Choroid plexus epithelial cell (primary cell): Measurements from ENCODE around the gene NCKAP5.

Source experiments
- DNase-seq: peaks from one replicate; pipeline ENCODE4 v3.0.0-alpha.2; 2010; ENCODE audit warnings: low read depth
- H3K4me3 ChIP-seq: 2 replicates; pipeline ENCODE4 v1.5.1; 2011; ENCODE audit warnings: low read depth, mild to moderate bottlenecking, control low read depth, low read length, moderate library complexity
- CTCF ChIP-seq: conservative IDR thresholded peaks from 2 replicates; pipeline ENCODE4 v1.5.1; 2011; ENCODE audit warnings: low read depth, mild to moderate bottlenecking, control low read depth, inconsistent platforms, low read length, moderate library complexity

The NCKAP5 gene

DNA sequence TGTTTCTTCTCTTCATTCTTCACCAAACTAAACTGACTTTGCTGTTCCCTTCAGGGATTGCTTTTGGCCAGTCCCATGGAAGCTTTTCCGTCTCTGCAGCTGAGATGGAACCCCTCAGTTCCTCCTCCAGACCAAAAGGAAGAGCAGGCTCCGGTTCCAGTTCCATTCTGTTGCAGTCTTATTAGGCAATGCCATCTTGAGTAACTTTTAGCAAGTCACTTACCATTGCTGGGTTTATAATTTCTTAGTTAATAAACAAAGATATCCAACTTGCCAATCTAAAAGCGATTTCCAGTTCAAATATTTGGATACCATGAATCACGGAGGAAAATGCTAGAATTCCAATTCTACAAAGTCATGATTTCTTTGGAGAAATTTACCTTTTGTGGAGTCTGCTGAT, 684.0 kb downstream of the NCKAP5 start:
- TF ChIP-seq CTCF, result no peak
- no peak for DNase-seq
- H3K4me3 ChIP-seq, result no peak overlapping the region

- DNase-seq, result no peak
- H3K4me3 ChIP-seq, result no peak overlapping the region
- TF ChIP-seq CTCF, result no peak
These were observed 684.8 kb downstream of the NCKAP5 start for GRCh38 chr2:132883430-132883829.

GRCh38 chr2:132881546-132881945, 686.7 kb downstream of the NCKAP5 start:
- DNase-seq, result no peak
- no peak overlapping the region for H3K4me3 ChIP-seq
- TF ChIP-seq CTCF, result no peak

- TF ChIP-seq CTCF, result no peak
- H3K4me3 ChIP-seq, result no peak overlapping the region
- DNase-seq, result no peak
These were observed 690.3 kb downstream of the NCKAP5 start for GRCh38 chr2:132877923-132878322.

GRCh38 chr2:132876745-132877391, 691.4 kb downstream of the NCKAP5 start:
- no peak for TF ChIP-seq CTCF
- H3K4me3 ChIP-seq, result no peak overlapping the region
- no peak for DNase-seq

DNA sequence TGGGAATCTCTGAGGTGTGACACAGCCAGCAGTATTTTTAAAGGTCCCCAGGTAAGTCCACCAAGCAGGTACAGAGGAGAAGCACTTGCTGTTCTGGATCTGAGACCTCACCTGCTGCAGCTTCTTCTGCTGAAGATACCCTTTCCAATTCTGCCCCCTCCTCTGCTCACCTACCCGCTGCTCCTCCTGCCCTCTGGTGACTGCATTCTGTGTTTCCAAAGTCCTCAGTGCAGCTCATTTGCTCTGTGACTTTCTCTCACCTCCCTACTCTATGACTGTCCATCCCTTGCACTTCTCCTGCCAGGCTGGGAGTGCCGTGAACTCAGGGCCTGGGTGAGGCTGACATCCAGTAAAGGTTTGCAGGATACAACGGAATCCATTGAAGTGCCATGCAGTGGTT, 693.1 kb downstream of the NCKAP5 start:
- H3K4me3 ChIP-seq, result no peak overlapping the region
- DNase-seq, result no peak
- TF ChIP-seq CTCF, result no peak

DNA sequence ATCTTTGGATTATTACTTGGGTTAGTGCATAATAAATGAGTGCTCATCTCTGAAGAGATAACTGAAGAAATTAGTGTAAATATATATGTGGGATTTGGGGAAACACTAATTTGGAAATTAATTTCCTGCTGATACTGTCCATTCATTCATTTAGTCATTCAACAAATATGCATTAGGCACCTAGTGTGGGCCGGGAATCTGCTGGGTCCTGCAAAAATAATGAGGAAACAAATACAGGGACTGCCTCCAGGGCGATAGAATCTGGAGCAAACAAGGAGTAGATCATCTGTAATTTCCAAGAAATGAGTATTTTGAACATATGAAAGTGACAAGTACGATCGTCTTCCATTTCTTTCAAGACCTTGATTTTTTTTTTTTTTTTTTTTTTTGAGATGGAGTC, 694.5 kb downstream of the NCKAP5 start:
- no peak for TF ChIP-seq CTCF
- no peak overlapping the region for H3K4me3 ChIP-seq
- no peak for DNase-seq
